Adrenal gland (tissue), 5 donors: ENCODE measurements around the gene SSH3.

ENCODE experiments used
- POLR2A ChIP-seq, 2 donors: fragments of 450-650 bp; IDR thresholded peaks; one replicate each; pipeline ENCODE4 v1.6.1; 2017; ENCODE audit warnings: antibody characterized with exemption in 2 of 2, mild to moderate bottlenecking in 2 of 2, moderate library complexity in 1 of 2
- TF ChIP-seq, protein P1 (sequence below), 6 experiments: fragments of 450-650 bp in 4 of 6; fragments of 200-600 bp in 2 of 6; sonication (generic) in 1 of 6; IDR thresholded peaks; 1 replicate in 5 of 6; 2 replicates in 1 of 6; pipeline versions ENCODE4 v1.5.1 to v1.8.0; 2016 to 2021; ENCODE audit warnings: antibody characterized with exemption in 6 of 6, mild to moderate bottlenecking in 2 of 6, moderate library complexity in 1 of 6
- donor health status: DM: no; HTN: no; CAD: no.

DNA sequence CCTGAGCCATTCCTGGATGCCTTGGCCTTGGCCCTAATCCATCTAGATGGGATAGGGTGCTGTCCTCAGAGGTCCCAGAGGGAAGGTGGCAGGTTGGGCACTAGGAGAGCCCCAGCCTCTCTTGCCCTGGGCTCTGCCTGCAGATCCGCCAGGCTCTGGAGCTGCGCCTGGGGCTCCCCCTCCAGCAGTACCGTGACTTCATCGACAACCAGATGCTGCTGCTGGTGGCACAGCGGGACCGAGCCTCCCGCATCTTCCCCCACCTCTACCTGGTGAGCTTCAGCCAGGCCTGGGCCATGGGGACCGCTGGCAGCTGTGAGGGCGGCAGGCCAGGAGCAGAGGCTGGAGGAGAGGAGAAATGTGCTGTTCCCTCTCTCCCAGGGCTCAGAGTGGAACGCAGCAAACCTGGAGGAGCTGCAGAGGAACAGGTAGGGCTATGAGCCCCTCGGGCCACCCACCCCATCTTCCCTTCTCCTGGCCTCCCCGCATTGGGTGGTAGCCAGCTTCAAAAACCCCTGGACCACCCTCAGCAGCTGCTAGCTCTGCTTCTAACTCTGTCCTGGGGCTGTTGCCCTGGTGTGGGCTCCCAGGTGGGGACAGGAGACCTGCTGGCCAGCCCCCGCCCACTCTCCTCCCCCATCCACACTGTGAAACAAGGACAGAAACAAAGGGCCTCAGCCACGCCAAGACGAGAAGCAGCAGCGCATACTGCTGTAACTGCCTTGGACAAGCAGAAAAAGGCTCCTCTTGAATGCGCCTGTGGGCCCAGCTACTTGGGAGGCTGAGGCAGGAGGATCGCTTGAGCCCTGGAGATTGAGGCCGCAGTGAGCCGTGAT lies 4.9 kb downstream of the SSH3 start:
- no peak for TF ChIP-seq POLR2A (IDR thresholded peaks at IDR 0.05)
- TF ChIP-seq, protein P1, sequence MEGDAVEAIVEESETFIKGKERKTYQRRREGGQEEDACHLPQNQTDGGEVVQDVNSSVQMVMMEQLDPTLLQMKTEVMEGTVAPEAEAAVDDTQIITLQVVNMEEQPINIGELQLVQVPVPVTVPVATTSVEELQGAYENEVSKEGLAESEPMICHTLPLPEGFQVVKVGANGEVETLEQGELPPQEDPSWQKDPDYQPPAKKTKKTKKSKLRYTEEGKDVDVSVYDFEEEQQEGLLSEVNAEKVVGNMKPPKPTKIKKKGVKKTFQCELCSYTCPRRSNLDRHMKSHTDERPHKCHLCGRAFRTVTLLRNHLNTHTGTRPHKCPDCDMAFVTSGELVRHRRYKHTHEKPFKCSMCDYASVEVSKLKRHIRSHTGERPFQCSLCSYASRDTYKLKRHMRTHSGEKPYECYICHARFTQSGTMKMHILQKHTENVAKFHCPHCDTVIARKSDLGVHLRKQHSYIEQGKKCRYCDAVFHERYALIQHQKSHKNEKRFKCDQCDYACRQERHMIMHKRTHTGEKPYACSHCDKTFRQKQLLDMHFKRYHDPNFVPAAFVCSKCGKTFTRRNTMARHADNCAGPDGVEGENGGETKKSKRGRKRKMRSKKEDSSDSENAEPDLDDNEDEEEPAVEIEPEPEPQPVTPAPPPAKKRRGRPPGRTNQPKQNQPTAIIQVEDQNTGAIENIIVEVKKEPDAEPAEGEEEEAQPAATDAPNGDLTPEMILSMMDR (IDR thresholded peaks at IDR 0.05) = no peak
